GM12872 (cell line): Measurements from ENCODE around the gene MVD.

Experiments used
- TF ChIP-seq, protein P1 (sequence below): IDR thresholded peaks from 3 replicates; pipeline ENCODE4 v1.5.1; 2011; ENCODE audit warnings: low read depth, mild to moderate bottlenecking, low read length, moderate library complexity; ENCODE audit not compliant: insufficient read depth

The MVD gene

DNA sequence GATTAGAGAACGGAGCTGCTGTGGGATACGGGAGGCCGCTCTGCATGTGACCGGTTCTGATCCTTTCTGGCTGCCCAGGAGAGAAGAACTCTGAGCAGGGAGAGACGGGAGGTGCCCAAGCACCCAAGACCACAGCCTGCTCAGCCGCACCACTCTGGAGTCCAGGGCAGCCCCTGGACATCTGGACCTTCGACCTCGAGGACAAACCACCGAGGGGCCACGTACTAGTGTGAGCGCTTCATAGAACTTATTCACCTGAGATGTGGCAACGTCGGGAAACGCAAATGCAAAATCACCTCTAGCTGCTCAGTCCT lies 37.4 kb upstream of the MVD start:
- TF ChIP-seq, protein P1, sequence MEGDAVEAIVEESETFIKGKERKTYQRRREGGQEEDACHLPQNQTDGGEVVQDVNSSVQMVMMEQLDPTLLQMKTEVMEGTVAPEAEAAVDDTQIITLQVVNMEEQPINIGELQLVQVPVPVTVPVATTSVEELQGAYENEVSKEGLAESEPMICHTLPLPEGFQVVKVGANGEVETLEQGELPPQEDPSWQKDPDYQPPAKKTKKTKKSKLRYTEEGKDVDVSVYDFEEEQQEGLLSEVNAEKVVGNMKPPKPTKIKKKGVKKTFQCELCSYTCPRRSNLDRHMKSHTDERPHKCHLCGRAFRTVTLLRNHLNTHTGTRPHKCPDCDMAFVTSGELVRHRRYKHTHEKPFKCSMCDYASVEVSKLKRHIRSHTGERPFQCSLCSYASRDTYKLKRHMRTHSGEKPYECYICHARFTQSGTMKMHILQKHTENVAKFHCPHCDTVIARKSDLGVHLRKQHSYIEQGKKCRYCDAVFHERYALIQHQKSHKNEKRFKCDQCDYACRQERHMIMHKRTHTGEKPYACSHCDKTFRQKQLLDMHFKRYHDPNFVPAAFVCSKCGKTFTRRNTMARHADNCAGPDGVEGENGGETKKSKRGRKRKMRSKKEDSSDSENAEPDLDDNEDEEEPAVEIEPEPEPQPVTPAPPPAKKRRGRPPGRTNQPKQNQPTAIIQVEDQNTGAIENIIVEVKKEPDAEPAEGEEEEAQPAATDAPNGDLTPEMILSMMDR = no peak

DNA sequence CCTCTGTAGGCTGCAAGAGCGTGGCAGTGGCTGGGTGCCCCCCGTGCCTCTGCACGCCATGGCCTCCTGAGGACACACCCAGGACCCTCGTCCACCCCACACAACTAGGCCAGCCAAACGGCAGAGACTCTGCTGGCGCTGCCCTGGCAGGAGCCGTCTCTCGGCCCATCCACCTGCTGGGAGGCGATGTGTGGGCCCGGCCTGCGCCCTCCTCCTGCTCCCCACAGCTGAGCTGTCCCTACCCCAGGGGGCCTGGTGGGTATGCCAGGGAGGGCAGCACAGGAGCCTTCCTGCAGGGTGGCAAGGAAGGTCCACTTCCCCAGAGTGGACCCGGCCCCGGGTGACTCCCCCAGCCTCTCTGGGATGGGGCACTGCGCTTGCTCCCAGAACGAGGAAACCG lies 36.3 kb upstream of the MVD start:
- TF ChIP-seq, protein P1 = no peak

DNA sequence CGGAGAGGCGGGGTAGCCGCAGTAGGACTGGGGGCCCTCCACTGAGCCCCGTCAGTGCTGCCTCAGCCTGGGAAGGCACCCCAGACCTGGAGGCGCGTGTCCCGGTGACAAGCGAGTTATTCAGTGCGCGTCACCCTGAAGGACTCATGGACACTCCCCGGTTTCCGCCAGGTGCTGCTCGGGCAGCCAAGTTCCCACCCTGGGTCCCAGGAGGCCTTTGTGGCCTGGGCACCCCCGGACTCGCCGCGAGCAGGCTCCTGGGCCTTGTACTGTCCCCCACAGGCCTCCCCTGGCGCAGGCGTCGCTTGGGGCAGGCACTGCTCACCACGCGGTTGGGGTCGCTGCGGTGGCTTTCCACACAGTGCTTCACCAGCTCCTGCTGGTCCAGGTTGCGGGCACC lies 35.8 kb upstream of the MVD start:
- TF ChIP-seq, protein P1 = no peak

DNA sequence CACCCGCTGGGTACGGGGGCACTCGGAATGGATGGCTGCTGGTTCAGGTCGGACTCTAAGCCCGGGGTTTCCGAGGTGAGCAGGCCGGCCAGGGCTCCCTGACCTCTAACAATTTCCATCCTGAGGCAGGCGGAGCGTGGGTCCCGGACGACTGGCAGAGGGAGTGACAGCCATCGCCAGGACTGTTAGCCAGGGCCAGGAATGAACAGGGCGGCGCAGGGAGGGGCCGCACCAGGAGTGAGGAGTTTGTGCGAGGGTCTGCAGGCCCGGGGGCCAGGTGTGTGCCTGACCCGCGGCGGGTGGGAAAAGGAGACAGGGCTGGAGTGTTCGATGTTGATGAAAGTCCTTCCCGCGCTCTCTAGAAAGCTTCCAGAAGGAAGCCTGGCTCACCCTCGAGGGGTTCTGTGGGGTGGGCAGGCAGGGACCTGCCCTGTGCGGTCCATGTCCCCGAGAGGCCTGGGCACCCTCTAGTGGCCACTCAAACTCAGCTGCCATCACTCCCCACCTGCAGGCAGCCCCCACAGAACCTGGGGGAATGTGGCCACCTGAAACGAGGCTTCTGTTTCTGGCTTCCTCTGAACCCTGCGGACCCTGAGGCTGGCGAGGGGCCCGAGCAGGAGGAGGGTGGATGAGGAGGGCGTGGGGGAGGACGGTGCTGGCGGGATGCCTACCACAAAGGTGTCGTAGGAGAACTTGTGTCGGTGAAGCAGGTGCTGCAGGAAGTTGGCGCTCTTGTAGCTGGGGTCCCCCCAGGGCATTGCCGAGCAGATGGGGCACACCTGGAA lies 35.1 kb upstream of the MVD start:
- TF ChIP-seq, protein P1 = peak; percentile 39

DNA sequence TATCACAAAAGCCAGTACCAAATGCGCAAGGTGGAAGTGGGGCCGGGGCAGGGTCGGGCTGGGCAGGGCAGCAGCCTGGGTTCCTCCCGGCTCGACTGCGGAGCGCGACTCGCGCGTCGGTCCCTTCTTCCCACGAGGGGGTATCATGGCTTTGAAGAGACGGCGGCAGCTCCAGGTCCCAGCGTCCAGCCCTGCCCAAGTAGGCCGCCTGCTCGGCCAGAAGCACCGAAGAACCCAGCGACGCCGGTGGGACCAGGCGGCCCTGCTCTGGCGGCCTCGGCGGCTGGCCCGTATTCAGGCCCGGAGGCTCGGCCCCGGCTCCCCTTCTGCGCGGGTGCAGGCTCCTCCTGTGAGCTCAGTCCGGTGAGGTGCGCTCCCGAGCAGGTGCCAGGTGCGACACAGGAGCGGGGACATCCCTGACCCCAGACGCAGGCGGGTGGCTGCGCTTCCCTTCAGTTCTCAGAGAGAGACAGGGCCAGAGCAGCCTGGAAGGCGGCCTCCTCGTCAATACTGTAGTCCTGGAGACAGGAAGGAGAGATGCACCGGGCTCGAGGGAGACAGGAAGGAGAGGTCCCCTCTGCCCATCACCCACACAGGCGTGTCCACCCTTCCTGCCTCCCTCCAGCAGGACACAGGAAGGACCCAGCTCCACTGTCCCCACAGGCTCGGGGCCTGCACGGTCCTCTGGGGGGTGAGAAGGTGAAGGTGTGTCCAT lies 34.4 kb upstream of the MVD start:
- TF ChIP-seq, protein P1 = no peak

DNA sequence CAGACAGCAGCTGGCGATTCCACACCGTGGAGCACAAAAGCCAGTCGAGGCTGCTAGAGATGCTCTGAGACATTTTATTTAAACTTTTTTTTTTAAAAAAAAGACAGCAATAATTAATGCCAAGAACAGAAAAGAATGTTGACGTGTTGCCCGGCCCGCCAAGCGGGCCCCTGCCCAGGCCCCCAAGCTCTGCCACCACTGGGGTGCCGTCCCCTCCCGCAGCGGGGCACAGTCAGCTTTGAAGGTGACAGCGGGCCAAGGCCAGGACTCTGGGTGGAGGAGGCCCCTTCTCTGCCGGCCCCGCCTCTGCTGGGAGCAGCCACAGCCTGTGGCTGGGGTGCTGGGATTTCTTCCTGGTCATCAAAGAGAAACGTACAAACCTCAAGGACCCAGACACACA lies 33.5 kb upstream of the MVD start:
- TF ChIP-seq, protein P1 = no peak

DNA sequence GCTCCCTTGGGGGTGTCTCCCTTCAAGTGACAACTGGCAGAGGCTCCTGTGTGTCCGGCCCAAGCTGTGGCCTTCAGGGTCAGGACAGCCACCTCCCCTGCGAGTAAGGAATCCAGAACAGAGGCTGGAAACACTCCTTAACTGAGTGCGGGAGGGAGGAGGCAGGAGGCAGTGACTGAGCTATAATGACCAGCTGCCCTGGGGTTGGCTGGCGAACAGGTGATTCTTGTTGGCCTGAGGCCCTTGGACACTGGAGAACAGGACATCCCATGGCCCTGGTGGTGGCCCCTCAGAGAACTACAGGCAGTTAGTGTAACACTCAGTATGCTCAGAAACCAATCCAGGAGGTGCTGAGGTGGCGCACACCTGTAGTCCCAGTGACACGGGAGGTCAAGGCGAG lies 32.9 kb upstream of the MVD start:
- TF ChIP-seq, protein P1 = no peak
